PC-9 (cell line): ENCODE data around the gene MFSD6.

ENCODE experiments used
- CTCF ChIP-seq: fragments of 200-600 bp; sonication (generic); conservative IDR thresholded peaks from 2 replicates; pipeline ENCODE4 v1.6.1; 2017; ENCODE audit warnings: mixed run types, antibody characterized with exemption, mild to moderate bottlenecking, moderate library complexity
- EZH2 ChIP-seq: fragments of 200-600 bp; sonication (generic); IDR thresholded peaks from 2 replicates; pipeline ENCODE4 v1.8.0; 2017; ENCODE audit warnings: antibody characterized with exemption, low read depth

GRCh38 chr2:190465060-190465459, 56.9 kb downstream of the MFSD6 start:
- TF ChIP-seq CTCF = no peak
- no peak for TF ChIP-seq EZH2
